Renal cortex interstitium (tissue), 15 donors: ENCODE measurements around the gene NR3C1. TPM values are rescaled to one million over a fixed set of nuclear protein-coding genes. Genes with fewer than 3 reads are reported as not detected.

Experiments
- DNase-seq, 11 donors: peaks; one replicate each; pipeline ENCODE4 v3.0.0-alpha.2; 2013; ENCODE audit warnings: low read depth in 9 of 11, low spot score in 4 of 11; ENCODE audit errors: extremely low read depth in 1 of 11
- long read RNA-seq, 16 experiments: transcript quantifications; one replicate each; lab custom pipeline, GENCODE V29; 2026
- polyA plus RNA-seq, 3 donors: library from polyadenylated mRNA; unstranded; fragments of 120-200 nt; gene quantifications; one replicate each; pipeline ENCODE4 v1.2.1, GENCODE V29; 2013; ENCODE audit not compliant: insufficient read length in 3 of 3

The NR3C1 gene
- polyA plus RNA-seq, result 10 to 100 TPM; 32.5 to 37.5 (median 33.9) TPM
- long read RNA-seq, donor 1, full-length matches to known transcripts, result 3 of 3 reads
- long read RNA-seq, donor 1, partial matches to known transcripts, result 0 of 3 reads
- long read RNA-seq, donor 1, other reads (novel, unspliced or antisense), result 0 of 3 reads
- long read RNA-seq, donor 2, full-length matches to known transcripts, result 3 of 8 reads
- long read RNA-seq, donor 2, partial matches to known transcripts, result 5 of 8 reads
- long read RNA-seq, donor 2, other reads (novel, unspliced or antisense), result 0 of 8 reads
- long read RNA-seq, donor 3, full-length matches to known transcripts, result 8 of 8 reads
- long read RNA-seq, donor 3, partial matches to known transcripts, result 0 of 8 reads
- long read RNA-seq, donor 3, other reads (novel, unspliced or antisense), result 0 of 8 reads
- long read RNA-seq, donor 4, full-length matches to known transcripts, result 3 of 3 reads
- long read RNA-seq, donor 4, partial matches to known transcripts, result 0 of 3 reads
- long read RNA-seq, donor 4, other reads (novel, unspliced or antisense), result 0 of 3 reads
- long read RNA-seq, donor 5, result 0 reads
- long read RNA-seq, donor 6, full-length matches to known transcripts, result 1 of 1 reads
- long read RNA-seq, donor 6, partial matches to known transcripts, result 0 of 1 reads
- long read RNA-seq, donor 6, other reads (novel, unspliced or antisense), result 0 of 1 reads
- long read RNA-seq, donor 7, full-length matches to known transcripts, result 5 of 5 reads
- long read RNA-seq, donor 7, partial matches to known transcripts, result 0 of 5 reads
- long read RNA-seq, donor 7, other reads (novel, unspliced or antisense), result 0 of 5 reads
- long read RNA-seq, donor 8, result 0 reads
- long read RNA-seq, donor 9, full-length matches to known transcripts, result 2 of 2 reads
- long read RNA-seq, donor 9, partial matches to known transcripts, result 0 of 2 reads
- long read RNA-seq, donor 9, other reads (novel, unspliced or antisense), result 0 of 2 reads
- long read RNA-seq, donor 10, full-length matches to known transcripts, result 6 of 6 reads
- long read RNA-seq, donor 10, partial matches to known transcripts, result 0 of 6 reads
- long read RNA-seq, donor 10, other reads (novel, unspliced or antisense), result 0 of 6 reads
- long read RNA-seq, donor 11, partial matches to known transcripts, result 0 of 1 reads
- long read RNA-seq, donor 11, other reads (novel, unspliced or antisense), result 0 of 1 reads
- long read RNA-seq, donor 12, full-length matches to known transcripts, result 3 of 3 reads
- long read RNA-seq, donor 12, partial matches to known transcripts, result 0 of 3 reads
- long read RNA-seq, donor 12, other reads (novel, unspliced or antisense), result 0 of 3 reads
- long read RNA-seq, donor 13, result 0 reads
- long read RNA-seq, donor 14, full-length matches to known transcripts, result 5 of 5 reads
- long read RNA-seq, donor 14, partial matches to known transcripts, result 0 of 5 reads
- long read RNA-seq, donor 14, other reads (novel, unspliced or antisense), result 0 of 5 reads
- long read RNA-seq, donor 15, result 0 reads
- long read RNA-seq, donor 16, full-length matches to known transcripts, result 9 of 25 reads
- long read RNA-seq, donor 16, partial matches to known transcripts, result 16 of 25 reads
- long read RNA-seq, donor 16, other reads (novel, unspliced or antisense), result 0 of 25 reads

DNA sequence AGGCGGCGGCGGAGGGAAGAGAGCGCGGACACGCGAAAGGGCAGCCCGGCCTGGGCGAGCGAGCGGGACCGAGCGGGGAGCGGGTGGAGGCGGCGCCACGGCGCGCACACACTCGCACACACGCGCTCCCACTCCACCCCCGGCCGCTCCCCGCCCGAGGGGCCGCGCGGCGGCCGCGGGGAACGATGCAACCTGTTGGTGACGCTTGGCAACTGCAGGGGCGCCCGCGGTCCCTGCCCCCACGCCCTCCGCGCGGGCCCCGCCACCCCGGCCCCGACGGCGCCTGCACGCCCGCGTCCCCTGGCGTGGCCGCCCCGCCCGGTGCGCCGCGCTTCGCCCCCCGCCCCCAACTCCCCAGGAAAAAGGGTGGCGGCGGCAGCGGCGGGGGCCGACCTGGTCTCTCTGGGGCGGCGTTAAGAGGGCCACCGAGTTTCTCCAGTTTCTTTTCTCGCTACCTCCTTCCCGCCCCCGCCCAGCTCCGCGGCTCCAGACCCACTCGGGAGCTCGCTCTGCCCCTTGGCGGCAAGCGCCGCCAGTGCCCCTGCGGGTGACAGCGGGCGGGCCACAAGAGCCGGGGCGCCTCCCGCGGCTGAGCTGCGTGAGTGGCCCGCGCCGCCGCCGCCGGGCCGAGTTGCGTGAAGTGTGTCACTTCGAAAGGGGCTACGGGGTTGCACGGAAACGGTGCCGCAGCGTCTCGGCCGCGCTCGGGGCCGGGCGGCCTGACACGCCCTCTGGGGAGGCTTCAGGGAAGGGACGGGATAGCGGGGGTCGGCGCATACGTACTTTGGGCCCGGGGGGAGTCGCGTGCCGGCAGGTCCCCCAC is at the start of gene NR3C1:
Gene NR3C1 (minus strand): TSS at position 94 of the 823 bp plus-strand sequence. CDS start 2,847 bp downstream, outside the sequence.
- DNase-seq, result peak in 8 of 11 donors; percentile 41 to 77 (median 66)

GRCh38 chr5:143449772-143450171 is 46.3 kb upstream of the NR3C1 start:
- DNase-seq, result no peak

DNA sequence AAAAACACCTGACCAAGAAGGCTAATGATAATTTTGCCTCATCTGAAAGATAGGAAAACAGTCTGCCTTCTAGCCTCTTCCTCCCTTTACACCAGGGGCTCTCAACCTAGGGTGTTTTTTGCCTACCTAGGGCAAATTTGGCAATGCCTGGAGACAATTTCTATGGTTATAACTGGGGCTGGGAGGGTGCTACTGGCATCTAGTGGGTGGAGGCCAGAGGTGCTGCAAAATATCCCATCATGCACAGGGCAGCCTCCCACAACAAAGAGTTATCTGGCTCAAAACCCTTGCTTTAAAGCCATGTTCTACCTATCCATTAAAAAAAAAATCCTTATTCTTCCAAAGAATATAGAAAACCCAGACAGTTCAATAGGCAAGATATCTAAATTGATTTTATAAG is 45.0 kb upstream of the NR3C1 start:
- DNase-seq, result no peak

DNA sequence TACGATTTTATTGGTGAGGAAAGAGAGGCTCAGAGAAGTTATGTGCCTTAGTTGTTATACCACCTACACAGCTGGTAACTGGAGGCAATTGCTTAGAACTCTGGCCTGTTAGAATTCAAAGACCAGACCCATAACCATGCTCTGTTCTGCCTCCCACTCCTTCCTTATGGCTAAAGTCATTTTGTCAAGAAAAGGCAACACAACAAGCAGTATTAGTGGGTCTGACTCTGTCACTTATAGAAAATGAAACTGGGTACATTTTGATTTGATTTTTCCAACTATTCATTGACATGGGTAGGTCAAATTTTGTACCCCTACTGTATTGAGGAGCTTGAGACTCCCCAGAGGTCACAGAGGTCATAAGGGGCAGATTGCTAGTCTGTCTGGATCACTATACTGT is 44.5 kb upstream of the NR3C1 start:
- no peak for DNase-seq

DNA sequence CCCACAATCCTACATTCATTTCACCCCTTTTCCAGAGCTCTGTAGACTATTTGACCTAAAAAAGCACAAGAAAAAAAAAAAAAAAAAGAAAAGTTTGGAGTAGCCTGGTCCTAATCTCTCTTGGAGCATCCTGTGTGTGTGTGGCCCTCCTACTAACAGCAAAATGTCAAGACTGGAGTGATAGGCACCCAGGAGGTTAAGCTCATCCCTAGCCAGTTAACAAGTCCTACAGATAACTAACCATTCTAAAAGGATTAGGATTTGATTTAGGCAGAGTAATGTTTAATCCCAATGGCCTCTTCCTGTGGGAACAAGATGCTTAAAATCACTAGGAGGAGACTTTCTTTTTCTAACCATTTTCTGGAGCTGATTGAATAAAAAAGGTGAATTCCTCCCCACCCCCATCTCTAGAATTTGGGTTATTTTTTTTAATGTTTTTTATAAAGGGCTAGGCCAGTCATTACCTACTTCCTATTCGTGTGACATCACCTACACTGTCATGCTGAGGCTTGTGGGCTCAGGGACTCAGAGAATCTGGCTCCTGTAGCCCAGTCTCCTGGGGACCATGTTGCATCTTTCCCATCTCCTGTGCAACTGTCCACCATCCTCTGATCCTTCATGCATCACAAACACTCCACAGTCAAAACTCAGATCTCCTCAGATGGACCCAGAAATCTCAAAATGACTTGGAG is 43.2 kb upstream of the NR3C1 start:
- no peak for DNase-seq

- no peak for DNase-seq
These were observed 42.3 kb upstream of the NR3C1 start for GRCh38 chr5:143445776-143446175.

- no peak for DNase-seq
These were observed 39.8 kb upstream of the NR3C1 start for GRCh38 chr5:143443330-143443729.

GRCh38 chr5:143442385-143442784 is 38.9 kb upstream of the NR3C1 start:
- DNase-seq, result no peak

GRCh38 chr5:143440448-143441115 is 37.1 kb upstream of the NR3C1 start:
- DNase-seq, result peak in 6 of 11 donors; percentile 10 to 46 (median 26)

- DNase-seq, result no peak
These were observed 34.3 kb upstream of the NR3C1 start for GRCh38 chr5:143437666-143438273.

DNA sequence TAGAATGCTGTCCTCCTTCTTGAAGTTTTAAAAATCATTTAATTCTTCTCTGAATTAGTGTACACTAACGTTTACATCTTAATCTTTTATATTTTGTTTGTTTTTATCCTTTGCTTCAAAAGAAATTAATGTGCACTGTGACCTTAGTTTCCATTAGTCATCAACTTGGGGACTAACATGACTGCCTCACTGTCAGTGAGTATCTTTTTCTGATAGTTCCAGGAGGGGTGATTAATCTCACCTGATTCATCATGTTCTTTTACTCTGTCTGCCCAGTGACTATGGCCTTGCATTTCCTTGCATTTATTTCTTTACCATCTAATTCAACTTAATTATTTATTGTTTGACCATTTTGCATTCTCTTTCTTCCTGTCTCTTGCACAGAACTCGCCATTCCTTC is 33.4 kb upstream of the NR3C1 start:
- DNase-seq, result no peak

DNA sequence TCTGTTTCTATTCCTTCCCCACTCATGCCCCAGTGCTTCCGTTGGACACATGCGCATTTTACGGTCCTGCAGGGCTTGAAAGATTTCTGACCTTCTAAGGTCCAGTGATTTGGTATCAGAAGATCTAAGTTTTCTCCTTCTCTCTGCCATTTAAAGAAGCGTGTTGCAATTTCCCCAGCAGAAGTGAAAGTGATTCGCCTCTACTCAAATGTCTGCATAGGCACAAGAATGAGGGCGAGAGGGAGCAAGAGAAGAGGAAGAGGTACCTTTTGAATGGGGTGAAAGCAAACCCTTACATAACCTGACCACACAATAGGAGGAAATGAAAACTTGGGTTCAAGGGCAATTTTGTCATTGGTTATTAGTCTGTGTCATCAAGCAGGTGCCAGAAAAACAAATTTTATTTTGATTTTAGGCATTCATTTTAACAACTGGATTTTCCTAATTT is 31.7 kb upstream of the NR3C1 start:
- DNase-seq, result no peak

GRCh38 chr5:143434261-143435209 is 31.0 kb upstream of the NR3C1 start:
- no peak for DNase-seq

GRCh38 chr5:143433670-143434069 is 30.2 kb upstream of the NR3C1 start:
- DNase-seq, result no peak

DNA sequence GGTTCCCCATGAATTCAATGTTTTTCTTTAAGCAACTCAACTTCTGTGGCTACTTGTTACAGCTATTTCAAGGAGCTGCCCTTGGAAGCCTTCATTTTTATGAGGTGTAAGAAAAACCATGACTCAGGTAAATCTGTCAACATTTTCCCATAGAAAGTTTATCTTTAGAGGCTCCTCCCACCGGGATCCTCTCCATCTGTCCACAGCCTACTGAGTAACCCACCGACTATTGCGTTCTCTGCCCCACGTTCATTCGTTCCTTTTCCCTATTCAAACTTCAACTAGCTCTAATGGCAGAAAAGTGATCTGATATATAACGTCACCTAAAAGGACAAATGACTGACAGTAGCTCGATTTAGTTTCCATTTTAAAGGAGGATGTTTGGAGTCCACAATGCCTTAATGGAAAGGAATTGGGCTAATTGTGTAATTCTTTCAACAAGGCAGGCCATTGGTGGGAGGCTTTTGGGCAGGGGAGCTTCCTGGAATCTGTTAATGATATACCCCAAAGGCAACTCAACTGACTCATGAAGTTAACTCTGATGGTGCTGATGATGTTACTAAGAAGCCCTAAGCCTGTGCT is 29.3 kb upstream of the NR3C1 start:
- no peak for DNase-seq
